ENCODE results near the gene GAD1.

GAD1 gene

GRCh38 chr2:170818036-170818751, 1.5 kb downstream of the GAD1 start:
- no peak for DNase-seq (ENCODE audit: low read depth)
- peak overlapping the region; percentile 38 for H3K4me3 ChIP-seq (ENCODE audit: low read length)
- TF ChIP-seq, protein P1, sequence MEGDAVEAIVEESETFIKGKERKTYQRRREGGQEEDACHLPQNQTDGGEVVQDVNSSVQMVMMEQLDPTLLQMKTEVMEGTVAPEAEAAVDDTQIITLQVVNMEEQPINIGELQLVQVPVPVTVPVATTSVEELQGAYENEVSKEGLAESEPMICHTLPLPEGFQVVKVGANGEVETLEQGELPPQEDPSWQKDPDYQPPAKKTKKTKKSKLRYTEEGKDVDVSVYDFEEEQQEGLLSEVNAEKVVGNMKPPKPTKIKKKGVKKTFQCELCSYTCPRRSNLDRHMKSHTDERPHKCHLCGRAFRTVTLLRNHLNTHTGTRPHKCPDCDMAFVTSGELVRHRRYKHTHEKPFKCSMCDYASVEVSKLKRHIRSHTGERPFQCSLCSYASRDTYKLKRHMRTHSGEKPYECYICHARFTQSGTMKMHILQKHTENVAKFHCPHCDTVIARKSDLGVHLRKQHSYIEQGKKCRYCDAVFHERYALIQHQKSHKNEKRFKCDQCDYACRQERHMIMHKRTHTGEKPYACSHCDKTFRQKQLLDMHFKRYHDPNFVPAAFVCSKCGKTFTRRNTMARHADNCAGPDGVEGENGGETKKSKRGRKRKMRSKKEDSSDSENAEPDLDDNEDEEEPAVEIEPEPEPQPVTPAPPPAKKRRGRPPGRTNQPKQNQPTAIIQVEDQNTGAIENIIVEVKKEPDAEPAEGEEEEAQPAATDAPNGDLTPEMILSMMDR (IDR thresholded peaks at IDR 0.05; ENCODE audit: insufficient read depth, low read depth, low read length, missing control alignments): no peak

DNA sequence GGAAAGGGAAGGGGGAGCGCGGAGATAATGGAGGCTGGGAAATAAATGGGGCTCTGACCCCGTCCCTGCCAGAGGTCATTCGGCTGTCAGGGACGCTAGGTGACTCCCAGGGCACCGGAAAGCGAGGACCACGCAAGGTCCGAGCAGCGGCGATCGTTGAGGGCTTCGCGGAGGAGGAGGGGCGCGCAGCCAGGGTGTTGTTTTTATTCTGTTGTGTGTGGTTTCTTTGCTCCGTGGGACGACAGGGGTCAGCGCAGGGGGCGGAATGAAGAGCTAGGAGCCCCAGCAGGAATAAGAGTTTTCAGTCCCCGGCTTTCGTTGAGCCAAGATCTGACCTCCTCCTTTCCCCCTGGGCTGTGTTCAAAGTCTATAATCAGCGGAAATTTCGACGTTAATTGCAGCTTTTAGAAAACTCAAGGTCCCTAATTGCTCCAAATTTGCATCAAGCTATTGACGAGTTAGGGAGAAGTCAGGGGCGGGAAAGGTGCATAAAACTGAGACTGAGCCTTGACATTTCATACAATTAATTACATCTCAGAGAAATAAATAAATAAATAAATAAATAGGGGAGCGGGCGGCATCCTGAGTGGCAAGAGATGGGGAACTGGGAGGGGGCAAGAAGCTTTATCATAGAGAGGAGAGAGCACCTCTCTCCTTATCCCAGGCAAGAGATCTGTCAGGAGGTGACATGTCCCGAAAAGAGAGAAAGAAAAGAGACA, 2.2 kb downstream of the GAD1 start:
- TF ChIP-seq, protein P1 (IDR thresholded peaks at IDR 0.05; ENCODE audit: insufficient read depth, low read depth, low read length, missing control alignments): no peak
- no peak overlapping the region for H3K4me3 ChIP-seq (ENCODE audit: low read length)
- DNase-seq (ENCODE audit: low read depth): no peak

GRCh38 chr2:170819680-170820664, 3.3 kb downstream of the GAD1 start:
- TF ChIP-seq, protein P1 (IDR thresholded peaks at IDR 0.05; ENCODE audit: insufficient read depth, low read depth, low read length, missing control alignments): no peak
- DNase-seq (ENCODE audit: low read depth): no peak
- H3K4me3 ChIP-seq (ENCODE audit: low read length): no peak overlapping the region

DNA sequence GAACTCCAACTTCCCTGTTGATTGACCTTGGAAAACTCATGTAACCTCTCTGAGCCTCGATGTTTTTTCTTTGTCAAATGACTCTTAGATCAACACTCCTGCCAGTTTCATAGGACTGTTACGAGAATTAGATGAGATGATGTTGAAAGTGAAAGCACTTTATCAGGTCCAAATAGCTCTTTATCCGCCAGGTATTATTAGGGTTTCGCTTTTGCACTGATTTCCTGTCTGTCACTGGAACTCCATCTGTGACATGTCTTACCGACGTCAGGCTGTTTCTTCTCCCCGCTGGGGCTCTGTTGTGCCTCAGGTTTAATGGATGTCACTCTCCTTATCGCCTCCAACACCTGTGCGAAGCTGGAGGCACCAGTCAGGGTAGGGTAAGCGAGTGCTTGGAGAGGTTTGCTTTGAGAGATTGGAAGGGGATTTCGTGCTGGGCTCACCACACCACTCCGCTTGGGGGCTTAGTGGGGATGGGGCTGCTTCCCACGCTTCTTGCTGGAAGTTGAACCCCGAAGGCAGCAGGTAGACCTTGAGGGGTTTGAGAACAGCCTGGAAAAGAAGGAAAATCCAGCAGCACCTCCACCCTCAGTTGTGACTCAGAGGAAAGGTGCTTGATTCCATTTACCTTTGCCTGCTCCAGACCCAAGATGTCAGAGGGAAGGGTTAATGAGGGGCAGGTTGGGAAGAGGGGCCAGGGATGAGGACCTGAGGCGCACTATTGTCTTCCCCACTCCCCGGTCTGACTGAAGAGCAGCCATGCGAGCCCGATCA, 4.3 kb downstream of the GAD1 start:
- no peak overlapping the region for H3K4me3 ChIP-seq (ENCODE audit: low read length)
- no peak for DNase-seq (ENCODE audit: low read depth)
- TF ChIP-seq, protein P1 (IDR thresholded peaks at IDR 0.05; ENCODE audit: insufficient read depth, low read depth, low read length, missing control alignments): no peak

DNA sequence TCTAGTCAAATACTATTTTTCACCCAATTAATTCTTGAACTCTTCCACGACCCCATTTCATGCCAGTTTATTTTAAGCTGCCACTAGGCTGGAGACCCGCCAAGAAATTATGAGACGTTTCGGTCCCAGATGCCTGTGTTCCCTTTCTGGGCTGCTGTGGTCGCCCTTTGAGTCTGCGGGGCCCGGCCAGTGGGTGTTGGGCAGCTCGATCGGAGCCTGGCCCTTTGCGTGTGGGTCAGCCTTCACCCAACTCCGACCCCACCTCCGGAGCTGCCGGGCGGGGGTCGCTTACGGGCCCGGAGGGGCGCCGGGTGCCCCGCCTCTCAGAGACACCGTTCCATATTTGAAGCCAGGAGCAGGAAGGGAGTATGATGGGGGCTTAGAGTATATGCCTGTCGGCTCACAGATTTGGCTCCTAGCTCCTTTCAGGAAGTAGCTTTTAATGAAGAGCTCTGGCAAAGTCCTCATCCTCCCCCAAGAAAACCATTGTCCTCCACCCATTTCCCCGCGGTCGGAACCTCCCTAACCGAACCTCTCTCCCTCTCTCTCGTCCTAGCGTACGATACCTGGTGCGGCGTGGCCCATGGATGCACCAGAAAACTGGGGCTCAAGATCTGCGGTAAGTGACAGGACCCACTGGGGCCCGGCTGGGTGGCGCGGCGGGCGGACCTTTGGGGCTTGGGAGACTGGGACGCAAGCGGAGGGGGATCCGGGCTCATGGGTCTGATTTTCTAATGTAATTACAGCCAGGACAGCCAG, 5.0 kb downstream of the GAD1 start:
- TF ChIP-seq, protein P1 (IDR thresholded peaks at IDR 0.05; ENCODE audit: insufficient read depth, low read depth, low read length, missing control alignments): no peak
- no peak overlapping the region for H3K4me3 ChIP-seq (ENCODE audit: low read length)
- no peak for DNase-seq (ENCODE audit: low read depth)

All from epithelial cell of esophagus (primary cell).